ENCODE data around the gene UBE2E2. TPM values are rescaled to one million over a fixed set of nuclear protein-coding genes. Genes with fewer than 3 reads are reported as not detected.

UBE2E2 gene
- total RNA-seq, 3 donors from 2014 or later, result 31.5 to 96.2 (median 59.7) TPM

- no peak for TF ChIP-seq POLR2AphosphoS5 (IDR thresholded peaks at IDR 0.05)
- TF ChIP-seq POLR2A (IDR thresholded peaks at IDR 0.05), result no peak
- TF ChIP-seq, protein P1, sequence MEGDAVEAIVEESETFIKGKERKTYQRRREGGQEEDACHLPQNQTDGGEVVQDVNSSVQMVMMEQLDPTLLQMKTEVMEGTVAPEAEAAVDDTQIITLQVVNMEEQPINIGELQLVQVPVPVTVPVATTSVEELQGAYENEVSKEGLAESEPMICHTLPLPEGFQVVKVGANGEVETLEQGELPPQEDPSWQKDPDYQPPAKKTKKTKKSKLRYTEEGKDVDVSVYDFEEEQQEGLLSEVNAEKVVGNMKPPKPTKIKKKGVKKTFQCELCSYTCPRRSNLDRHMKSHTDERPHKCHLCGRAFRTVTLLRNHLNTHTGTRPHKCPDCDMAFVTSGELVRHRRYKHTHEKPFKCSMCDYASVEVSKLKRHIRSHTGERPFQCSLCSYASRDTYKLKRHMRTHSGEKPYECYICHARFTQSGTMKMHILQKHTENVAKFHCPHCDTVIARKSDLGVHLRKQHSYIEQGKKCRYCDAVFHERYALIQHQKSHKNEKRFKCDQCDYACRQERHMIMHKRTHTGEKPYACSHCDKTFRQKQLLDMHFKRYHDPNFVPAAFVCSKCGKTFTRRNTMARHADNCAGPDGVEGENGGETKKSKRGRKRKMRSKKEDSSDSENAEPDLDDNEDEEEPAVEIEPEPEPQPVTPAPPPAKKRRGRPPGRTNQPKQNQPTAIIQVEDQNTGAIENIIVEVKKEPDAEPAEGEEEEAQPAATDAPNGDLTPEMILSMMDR (IDR thresholded peaks at IDR 0.05), result no peak
Measured at GRCh38 chr3:23495507-23495906, 292.4 kb downstream of the UBE2E2 start.

DNA sequence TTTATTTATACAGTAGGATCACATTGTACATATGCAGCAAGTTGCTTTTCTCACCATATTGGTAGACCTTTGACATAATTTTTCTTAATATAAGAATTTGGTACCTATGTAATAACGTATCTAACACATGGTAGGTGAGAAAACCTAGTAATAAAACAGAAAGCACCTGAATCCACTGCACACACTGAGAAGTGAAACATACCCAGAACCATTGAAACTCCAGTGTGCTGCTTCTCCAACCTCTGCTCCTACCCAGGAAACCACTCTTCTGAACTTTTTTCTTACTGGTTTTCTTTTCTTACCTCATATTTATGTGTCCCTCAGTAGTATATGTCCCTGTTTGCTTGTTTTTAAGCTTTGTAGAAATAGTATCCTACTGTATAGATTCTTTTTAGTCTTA lies 293.0 kb downstream of the UBE2E2 start:
- no peaks in the 10 kb centered on the region for H3K9me3 ChIP-seq
- no peak overlapping the region for H3K27ac ChIP-seq
- no peaks in the 10 kb centered on the region for H3K4me1 ChIP-seq
- no peak overlapping the region for H3K4me3 ChIP-seq
- DNase-seq (ENCODE audit: low spot score in 2 of 2), result no peak
- H3K36me3 ChIP-seq, result no peaks in the 10 kb centered on the region
- H3K27me3 ChIP-seq, result no peaks in the 10 kb centered on the region
- intact Hi-C loops (cut with DNase I; ENCODE audit: low total_unique reads), result no loop called here
- TF ChIP-seq POLR2AphosphoS5 (IDR thresholded peaks at IDR 0.05) (no peak), POLR2A (IDR thresholded peaks at IDR 0.05) (no peak)
- TF ChIP-seq, protein P1 (IDR thresholded peaks at IDR 0.05), result no peak

More at GRCh38 chr3:23495507-23495906, 292.4 kb downstream of the UBE2E2 start:
- Histone ChIP-seq H3K27ac (no peak overlapping the region), H3K27me3 (no peaks in the 10 kb centered on the region), H3K4me3 (no peak overlapping the region), H3K4me1 (no peaks in the 10 kb centered on the region), H3K36me3 (no peaks in the 10 kb centered on the region), H3K9me3 (no peaks in the 10 kb centered on the region)
- intact Hi-C loops (cut with DNase I; ENCODE audit: low total_unique reads), result no loop called here
- no peak for DNase-seq (ENCODE audit: low spot score in 2 of 2)

GRCh38 chr3:23497156-23497555 lies 294.0 kb downstream of the UBE2E2 start:
- intact Hi-C loops (cut with DNase I; ENCODE audit: low total_unique reads), result no loop called here
- no peak overlapping the region for H3K27ac ChIP-seq
- H3K4me1 ChIP-seq, result no peaks in the 10 kb centered on the region
- no peak overlapping the region for H3K4me3 ChIP-seq
- TF ChIP-seq, protein P1 (IDR thresholded peaks at IDR 0.05), result no peak
- TF ChIP-seq POLR2AphosphoS5 (IDR thresholded peaks at IDR 0.05), result no peak
- TF ChIP-seq POLR2A (IDR thresholded peaks at IDR 0.05), result no peak
- H3K9me3 ChIP-seq, result no peaks in the 10 kb centered on the region
- H3K36me3 ChIP-seq, result no peaks in the 10 kb centered on the region
- DNase-seq (ENCODE audit: low spot score in 2 of 2), result no peak
- no peaks in the 10 kb centered on the region for H3K27me3 ChIP-seq

DNA sequence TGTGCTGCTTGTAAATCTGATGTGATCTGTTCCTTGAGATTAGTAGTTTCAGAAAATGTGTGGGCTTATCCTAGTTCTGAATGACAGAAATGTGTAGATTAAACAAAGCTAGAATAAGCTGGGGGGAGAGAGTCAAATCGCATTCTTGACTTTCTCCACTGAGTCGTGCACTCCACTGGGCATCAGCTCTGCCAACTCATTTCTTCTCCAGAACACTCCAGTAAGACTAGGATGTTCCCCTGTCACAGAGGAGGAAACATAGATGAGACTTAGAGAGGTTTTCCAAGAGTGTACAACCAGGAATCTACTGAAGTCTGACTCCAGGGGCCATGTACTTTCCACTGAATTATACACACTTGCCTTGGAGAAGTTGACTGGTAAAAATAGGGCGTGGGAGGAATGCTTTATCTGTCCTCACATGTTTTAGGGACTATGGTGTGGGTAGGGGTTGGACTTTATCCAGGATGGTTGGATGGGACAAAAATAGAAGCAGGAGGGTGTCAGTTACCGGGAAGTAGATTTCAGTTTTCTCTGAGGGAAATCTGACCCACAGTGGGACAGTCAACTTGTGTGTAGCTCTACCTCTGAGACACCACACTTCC lies 298.2 kb downstream of the UBE2E2 start:
- DNase-seq (ENCODE audit: low spot score in 2 of 2), result no peak
- H3K4me3 ChIP-seq, result no peak overlapping the region
- no peaks in the 10 kb centered on the region for H3K4me1 ChIP-seq
- no peaks in the 10 kb centered on the region for H3K27me3 ChIP-seq
- intact Hi-C loops (cut with DNase I; ENCODE audit: low total_unique reads), result no loop called here
- no peaks in the 10 kb centered on the region for H3K9me3 ChIP-seq
- H3K27ac ChIP-seq, result no peak overlapping the region
- TF ChIP-seq, protein P1 (IDR thresholded peaks at IDR 0.05), result no peak
- TF ChIP-seq POLR2A (IDR thresholded peaks at IDR 0.05) (no peak), POLR2AphosphoS5 (IDR thresholded peaks at IDR 0.05) (no peak)
- H3K36me3 ChIP-seq, result no peaks in the 10 kb centered on the region

GRCh38 chr3:23508464-23508863 lies 305.3 kb downstream of the UBE2E2 start:
- Histone ChIP-seq H3K27ac (no peak overlapping the region), H3K4me1 (no peaks in the 10 kb centered on the region), H3K9me3 (no peaks in the 10 kb centered on the region), H3K4me3 (no peak overlapping the region), H3K36me3 (no peaks in the 10 kb centered on the region), H3K27me3 (no peaks in the 10 kb centered on the region)
- no peak for DNase-seq (ENCODE audit: low spot score in 2 of 2)
- TF ChIP-seq POLR2AphosphoS5 (IDR thresholded peaks at IDR 0.05) (no peak), POLR2A (IDR thresholded peaks at IDR 0.05) (no peak)
- TF ChIP-seq, protein P1 (IDR thresholded peaks at IDR 0.05), result no peak
- intact Hi-C loops (cut with DNase I; ENCODE audit: low total_unique reads), result no loop called here
